Glomerular visceral epithelial cell (primary cell): ENCODE data around the gene DLL1.
"Not testable (repeated sequence)": the region's sequence is repeated elsewhere in the genome, so short reads cannot be mapped to it uniquely, and the experiment has no call there.

Experiments
- DNase-seq: peaks from one replicate; pipeline ENCODE4 v3.0.0-alpha.2; 2016; ENCODE audit errors: extremely low spot score

Gene DLL1, protein sequence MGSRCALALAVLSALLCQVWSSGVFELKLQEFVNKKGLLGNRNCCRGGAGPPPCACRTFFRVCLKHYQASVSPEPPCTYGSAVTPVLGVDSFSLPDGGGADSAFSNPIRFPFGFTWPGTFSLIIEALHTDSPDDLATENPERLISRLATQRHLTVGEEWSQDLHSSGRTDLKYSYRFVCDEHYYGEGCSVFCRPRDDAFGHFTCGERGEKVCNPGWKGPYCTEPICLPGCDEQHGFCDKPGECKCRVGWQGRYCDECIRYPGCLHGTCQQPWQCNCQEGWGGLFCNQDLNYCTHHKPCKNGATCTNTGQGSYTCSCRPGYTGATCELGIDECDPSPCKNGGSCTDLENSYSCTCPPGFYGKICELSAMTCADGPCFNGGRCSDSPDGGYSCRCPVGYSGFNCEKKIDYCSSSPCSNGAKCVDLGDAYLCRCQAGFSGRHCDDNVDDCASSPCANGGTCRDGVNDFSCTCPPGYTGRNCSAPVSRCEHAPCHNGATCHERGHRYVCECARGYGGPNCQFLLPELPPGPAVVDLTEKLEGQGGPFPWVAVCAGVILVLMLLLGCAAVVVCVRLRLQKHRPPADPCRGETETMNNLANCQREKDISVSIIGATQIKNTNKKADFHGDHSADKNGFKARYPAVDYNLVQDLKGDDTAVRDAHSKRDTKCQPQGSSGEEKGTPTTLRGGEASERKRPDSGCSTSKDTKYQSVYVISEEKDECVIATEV

DNA sequence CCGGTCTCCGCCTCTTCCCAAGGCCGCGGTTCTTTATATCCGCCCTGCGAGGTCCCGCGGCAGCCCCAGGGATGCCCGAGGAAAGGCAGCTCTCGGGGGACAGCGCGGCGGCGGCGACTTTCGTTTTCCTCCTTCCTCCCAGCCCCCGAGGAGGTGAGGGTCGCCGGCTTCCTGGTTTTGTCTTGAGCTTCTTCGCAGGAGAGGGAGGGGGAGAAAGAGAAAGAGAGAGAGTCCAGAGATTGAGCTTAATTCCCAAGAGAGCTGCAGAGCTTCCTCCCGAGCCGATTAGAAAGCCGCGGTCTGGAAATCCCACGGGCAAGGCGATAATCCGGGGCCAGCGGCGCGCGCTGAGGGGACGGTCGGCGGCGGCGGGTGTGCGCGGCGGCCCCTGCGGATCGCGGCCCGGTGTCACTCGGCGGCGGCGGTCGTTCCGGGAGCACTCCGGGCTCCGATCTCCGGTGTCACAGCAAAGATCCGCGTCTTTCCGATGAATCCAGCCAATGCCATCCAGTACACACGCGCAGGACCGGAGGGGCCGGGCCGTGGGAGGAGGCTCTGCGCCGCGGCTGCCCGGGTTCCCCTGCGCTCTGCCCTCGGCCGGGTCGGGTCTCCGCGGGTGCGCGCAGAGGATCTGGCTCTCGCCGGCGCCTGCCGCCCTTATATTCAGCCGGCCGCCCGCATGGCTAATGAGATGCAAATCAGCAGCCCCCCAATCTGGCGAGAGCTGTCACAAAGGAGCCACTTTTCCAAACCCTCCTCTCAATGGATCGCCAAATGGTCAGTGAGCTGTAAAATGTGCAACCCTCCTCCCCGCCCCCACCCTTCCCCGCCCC is at the start of gene DLL1:
TSS of gene DLL1 (minus strand) at position 783 of the 833 bp plus-strand sequence. CDS start 939 bp downstream, outside the sequence.
- DNase-seq, result peak; percentile 25

DNA sequence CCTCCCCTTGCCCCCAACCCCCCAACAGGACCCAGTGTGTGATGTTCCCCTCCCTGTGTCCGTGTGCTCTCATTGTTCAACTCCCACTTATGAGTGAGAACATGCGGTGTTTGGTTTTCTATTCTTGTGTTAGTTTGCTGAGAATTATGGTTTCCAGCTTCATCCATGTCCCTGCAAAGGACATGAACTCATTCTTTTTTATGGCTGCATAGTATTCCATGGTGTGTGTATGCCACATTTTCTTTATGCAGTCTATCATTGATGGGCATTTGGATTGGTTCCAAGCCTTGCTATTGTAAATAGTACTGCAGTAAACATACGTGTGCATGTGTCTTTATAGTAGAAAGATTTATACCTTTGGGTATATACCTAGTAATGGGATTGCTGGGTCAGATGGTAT is 44.3 kb upstream of the DLL1 start:
- not testable (repeated sequence) for DNase-seq

DNA sequence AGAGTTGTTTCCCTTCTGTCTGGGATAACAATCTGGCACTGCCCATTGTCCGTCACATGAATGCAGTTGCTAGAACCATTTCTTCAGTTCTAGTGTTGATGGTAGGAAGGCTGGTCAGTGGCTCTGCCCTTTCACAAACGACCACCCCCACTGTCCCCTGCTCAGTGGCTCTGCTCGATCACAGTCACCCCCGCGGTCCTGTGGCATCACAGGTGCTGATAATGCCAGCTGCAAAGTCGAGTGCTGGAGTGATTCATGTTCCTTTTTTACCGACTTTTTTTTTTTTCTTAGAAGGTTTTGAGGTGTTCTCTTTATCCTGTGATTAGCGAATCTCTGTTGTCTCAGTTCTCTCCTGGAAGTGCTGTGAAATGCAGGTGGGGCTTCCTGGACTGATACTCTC is 38.4 kb upstream of the DLL1 start:
- no peak for DNase-seq

DNA sequence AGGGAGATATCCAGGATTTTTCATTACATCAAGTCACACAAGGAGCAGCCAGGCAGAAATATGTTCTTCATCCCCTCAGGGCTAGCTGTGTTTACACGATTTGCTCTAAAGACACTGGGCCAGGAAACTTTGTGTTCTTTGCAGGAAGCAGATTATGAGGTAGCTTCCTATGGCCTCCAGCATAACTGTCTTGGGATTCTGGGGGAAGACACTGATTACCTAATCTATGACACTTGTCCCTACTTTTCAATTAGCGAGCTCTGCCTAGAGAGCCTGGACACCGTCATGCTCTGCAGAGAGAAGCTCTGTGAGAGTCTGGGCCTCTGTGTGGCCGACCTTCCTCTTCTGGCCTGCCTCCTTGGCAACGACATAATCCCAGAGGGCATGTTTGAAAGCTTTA is 26.8 kb upstream of the DLL1 start:
- DNase-seq, result no peak

DNA sequence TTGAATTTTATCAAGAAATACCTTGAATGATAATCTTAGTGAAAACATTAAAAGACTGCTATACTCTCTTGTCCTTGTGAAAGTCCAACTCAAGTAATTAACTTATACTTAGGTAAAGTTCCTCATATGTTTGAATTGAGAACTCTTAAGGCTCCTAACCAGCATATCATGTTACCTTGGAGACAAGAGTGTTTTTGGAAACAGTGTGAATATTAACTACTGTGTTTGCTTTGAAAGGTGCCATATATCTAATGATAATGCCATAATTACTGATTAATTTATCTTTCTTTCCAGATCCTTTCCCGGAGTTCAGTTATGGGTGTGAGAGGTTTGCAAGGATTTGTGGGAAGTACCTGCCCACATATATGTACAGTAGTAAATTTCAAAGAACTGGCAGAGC is 26.2 kb upstream of the DLL1 start:
- no peak for DNase-seq

DNA sequence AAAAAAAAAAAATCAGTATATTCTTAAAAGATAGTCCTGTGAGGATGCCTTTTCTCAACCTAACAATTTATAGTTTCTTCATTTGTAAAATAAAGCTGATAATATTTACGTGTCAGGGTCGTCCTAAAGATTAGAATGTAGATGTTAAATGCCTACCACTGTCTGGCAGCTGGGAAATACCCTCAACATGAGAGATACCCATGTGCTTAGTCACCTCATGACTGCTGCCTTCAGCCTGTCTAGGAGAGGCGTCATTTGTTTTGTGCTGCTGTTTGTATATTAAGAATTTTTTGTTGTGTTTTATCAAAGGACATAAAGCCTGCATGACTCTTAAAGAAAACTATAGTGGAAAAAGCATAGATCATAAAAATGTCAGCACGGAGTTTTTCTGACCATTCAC is 25.2 kb upstream of the DLL1 start:
- peak; percentile 39 for DNase-seq

DNA sequence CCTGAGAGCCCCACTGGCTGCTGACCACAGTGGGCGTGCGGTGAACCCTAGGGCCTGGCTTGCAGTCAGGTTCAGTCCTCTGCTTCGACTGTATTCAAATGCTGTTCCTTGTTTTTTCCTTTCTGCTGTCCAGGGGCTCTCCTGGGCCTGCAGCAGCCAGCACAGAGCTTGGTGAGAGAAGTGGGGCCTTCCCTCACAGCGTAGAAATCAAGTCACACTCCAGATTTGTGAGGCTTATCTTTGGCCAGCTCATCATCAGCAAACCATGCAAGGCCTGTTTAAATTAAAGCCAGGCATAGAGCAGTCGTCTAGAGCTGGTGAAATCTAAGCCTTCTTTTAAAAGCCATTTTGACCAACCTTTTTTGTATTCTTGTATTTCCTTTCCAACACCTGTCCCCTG is 24.1 kb upstream of the DLL1 start:
- no peak for DNase-seq

DNA sequence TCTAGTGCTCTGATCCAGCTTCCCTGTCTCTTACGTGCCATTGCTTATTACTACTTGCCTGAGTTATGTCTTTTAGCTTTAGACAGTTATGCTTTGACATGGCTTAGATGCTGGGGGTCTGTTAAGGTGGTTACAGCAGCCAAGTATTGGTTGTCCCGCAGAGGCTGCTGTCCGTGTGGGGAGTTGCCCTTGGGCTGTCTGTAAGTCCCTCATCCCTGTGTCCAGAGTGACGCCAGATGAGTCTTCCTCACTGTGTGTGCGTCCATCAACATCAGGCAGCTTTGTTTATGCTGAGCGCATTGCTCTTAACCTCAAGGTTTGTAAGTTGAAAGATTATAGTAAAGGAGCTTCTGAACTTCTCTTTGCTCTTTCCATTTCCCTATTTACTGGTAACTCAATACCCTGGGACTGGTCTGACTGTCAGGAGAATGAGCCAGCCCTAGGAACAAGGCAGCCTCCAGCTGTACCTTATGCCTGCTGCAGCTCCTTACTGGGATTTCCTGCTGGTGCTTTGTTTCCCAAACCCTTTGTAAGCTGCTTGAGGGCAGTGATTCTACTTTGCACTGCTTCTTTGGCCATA is 22.9 kb upstream of the DLL1 start:
- no peak for DNase-seq

DNA sequence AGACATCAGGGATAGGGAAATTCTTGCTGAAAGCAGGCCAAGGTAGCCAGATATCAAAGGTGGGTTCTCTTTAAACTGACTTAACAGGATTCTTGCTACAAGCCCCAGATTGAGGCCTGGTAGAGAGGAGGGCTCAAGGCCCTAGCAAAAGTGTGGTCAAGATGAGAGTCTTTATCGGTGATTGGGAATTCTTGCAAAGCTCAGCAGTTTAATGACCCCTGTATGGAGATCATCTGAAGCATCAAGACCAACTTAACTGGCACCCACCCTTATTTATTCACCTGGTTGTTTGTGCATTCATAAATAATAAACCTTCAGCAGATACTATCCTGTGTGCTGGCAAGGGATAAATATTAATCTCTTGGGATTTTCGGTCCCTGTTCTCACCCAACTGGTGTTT is 22.0 kb upstream of the DLL1 start:
- DNase-seq, result no peak

DNA sequence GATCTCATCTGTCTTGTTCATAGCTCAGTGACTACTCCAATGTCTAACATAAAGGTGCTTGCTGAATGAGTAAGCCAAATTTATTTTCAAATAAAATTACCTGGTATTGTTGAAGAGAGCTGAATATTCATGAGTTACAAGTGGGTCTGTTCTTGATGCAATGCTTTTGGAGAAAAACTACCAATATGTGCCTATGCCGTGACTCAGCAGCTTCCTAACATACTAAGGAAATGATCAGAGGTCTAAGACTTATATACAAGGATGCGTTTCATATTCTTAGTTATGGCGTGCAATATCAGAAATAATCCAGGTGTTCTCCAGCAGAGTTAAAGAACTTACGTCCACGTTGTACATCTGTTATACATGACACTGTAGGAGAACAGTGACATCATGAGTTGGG is 20.8 kb upstream of the DLL1 start:
- no peak for DNase-seq

DNA sequence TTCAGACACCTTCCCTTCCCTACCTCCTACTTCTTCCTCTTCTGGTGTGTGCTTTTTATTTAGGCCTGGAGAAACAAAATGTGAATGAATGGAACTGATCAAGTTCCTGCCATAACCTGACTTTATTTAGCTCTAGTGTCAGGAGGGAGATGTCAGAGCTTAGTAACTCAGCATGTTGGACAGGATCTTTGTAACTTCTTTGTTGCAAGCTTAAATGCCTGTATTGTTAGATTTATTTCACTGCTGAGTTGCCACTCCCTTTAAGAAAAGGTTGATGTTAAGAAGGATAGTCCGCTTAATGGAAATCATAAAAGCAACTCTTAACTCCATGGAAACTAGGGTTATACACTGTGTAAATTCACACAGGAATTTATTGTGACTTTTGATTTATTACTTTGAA is 17.9 kb upstream of the DLL1 start:
- DNase-seq, result no peak

DNA sequence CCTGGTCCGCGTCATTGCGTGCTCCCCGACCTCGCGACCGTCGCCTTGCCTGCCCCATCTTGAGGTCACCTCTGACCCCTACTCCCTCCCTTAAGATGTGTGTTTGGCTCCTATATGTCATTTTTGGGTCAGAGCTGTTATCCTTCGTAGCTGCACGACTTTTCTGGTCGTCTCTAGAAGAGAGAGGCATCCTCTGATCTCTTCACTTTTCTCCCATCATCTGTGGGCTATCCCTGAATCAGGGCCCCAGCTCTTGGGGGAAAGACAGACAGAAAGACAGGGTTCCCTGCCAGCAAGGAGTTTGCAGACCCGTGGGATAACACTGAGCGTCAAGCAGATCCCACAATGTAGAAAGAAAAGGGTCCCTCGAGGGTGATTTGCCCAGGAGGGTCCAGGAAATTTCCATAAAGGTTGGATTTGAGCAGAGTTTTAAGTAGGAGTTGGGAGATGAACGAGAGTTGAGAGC is 16.2 kb upstream of the DLL1 start:
- DNase-seq, result no peak

DNA sequence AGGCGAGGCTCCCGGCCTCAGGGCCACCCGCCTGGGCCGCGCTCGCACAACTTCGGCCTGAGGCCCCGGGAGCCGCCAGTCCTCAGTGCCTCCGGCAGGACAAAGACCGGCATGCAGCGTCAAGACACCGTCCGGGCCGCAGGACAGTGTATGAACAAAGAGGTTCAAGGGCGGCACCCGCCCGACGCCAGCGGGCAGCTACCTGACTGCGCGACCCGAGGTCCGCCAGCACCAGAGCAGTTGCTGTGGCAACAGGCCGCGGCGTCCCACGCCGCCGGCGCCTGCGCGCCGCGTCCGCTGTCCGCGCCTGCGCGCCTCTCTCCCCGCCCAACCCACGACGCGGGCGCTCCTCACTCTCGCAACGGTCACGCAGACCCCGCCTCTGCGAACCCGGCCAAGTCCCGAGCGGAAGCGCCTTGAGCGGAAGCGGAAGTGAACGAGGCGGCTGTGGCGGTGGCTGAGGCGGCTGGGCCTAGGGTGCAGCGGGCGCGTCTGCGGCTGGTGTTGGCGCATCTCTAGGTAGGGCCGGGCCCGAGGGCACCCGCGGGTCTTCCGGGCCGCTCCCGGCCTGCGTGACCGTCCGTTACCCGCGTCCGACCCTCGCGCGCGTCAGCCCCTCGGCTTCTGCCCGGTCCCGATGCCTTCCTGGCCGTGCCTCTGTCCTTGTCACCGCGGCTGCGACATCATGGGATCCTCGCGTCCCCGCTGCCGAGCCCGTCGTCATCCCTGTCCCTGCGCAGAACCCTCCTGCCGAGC is 15.6 kb upstream of the DLL1 start, which contains the start of gene FAM120B:
TSS of gene FAM120B (plus strand) at position 435 of the 756 bp plus-strand sequence. CDS start 10,633 bp downstream, outside the sequence.
- peak; percentile 96 for DNase-seq

DNA sequence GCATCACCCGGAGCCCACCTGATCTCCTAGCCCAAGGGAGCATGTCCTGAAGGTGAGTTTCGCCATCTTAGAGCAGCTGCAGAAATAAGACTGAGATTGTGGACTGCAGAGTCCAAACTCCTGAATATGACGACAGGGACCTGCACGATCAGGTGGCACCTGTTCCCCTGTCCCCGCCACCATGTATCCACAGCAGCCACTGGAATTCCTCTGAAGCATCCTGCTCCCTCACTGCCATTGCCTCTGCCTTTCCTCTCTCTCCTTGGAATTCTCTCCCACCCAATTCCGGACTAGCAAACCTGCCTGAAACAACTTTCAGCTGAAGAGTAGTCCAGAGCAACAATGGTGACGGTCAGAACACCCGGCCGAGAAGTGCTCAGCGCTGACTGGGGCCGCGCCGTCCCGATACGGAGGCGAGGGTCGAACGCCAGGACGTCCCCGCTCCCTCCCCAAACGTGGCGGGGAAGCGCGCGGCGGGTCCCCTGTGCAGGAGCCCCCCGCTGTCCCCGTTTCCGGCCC is 15.0 kb upstream of the DLL1 start:
- DNase-seq, result no peak

DNA sequence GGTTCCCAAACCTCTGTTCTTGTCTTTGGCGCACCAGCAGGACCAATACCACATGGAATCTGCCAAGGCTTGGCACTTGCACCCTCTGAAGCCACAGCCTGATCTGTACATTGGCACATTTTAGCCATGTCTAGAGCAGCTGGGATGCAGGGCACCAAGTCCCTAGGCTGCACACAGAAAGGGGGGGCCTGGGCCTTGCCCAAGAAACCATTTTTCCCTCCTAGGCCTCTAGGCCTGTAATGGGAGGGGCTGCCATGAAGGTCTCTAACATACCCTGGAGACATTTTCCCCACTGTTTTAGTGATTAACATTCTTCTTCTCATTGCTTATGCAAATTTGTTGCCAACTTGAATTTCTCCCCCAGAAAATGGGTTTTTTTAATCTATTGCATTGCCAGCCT is 10.3 kb upstream of the DLL1 start:
- no peak for DNase-seq

DNA sequence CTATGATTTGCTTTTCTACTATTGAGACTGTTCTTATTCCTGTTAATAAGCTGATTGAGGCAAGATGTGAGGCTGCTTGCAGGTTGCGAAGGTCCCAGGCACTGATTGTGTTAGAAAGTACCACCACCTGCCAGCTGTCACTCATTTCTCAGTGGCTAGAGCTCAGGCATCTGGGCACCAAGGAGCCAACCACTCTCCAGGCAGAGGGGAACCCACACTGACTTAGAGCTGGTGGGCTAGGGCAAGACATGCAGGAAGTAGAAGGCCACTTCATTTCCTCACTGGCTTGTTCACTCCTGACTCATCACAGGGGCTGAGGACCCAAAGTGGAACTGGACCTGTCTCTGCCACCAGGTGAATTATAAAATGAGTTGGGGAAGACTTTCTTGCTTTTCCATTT is 7.8 kb upstream of the DLL1 start:
- no peak for DNase-seq

DNA sequence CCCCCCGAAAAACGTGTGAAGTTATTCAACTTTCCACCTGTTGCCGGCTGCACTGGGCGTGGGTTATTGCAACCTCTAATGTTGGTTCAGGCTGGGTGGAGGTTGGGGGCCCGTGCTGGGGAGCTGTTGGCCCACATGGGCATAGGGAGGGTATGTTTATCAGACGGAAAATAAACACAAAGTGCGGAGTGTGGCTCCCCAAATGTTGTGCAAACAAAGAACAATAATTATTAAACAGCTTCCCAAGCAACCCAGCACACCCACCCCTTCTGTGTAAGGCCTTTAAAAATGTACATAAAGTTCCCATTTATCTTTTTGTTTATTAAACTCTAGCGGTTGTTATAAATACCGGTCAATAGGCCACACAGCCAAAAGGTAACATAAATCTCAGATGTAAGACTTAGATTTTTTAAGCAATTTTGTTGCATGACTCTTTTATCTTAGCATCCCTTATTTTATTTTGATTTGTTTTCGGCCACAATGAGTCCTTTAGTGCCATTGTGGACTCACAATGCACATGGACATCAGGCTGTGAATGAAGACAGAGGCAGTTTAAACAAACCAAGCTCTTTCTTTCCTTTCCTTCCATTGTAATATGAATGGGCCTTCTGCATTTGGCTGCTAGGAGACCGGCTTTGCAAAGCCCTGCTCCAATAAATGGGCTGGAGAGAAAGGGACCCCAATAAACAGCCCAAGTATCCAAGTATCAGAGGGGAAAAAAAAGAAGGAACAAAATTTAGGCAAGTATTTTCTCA is 6.9 kb upstream of the DLL1 start:
- no peak for DNase-seq

DNA sequence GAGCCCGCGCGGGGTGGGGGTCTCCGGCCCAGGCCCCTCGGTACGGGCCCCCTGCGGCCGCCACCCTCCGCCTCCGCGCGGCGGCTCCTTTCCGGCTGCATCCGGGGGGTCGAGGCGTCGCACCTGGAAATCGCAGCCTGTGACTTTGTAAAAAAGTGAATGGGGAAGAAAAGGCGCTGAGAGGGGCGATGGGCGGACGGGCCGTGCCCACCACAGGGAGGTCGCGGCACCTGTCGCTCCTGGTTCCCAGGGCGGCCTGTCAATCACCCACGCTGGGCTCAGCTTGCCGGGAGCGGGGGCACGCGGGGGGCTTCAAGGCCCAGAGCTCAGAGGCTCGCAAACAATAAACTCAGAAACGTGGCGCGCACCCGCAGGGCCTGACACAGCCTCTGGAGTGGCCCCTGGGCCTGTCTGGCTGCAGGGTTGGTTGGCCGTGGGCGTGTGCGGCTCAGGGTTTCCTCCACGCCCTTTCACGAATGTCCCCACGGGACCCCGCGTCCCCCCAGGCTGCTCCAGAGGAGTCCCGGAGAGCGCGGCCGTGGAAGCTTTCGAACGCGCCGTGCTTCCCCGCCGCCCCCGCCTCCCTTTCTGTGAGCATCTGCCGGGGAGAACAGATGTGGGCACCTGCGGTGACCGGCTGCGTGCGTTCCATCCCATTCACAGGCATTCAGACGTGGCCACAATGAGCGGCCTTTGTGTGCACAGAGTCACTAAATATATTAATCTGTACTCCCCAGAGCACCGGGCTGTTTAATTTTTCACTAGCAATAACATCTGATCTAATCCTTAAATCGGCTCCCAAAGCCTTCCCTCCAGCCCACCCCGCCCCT is 6.1 kb upstream of the DLL1 start:
- DNase-seq, result no peak

DNA sequence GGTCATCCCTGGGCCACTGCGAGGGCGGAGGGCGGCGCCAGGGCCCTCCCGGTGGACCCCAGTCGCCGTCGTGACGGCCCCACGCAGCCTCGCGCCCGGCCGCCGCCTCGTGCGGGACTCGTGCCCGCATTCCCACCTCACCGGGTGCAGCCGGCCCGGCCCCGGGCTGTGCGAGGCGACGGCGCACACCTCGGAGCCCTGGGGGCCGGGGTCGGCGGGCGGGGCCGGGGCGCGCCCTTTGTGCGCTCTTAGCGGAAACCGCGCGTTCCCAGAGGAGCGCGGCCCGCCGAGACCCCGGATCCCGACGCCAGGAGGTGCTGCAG is 5.5 kb upstream of the DLL1 start:
- no peak for DNase-seq
